A673 (cell line): ENCODE measurements around the gene PDE9A. TPM values are rescaled to one million over a fixed set of nuclear protein-coding genes. Genes with fewer than 3 reads are reported as not detected.

Experiments
- BruUV-seq: library from RNA; stranded (reverse); fragments of 400-500 nt; replicated peaks from 2 replicates; lab custom pipeline; 2021; lab: Mats Ljungman, UMichigan
- CTCF ChIA-PET: fragments of 300-600 bp; sonication (Branson Sonifier 250); formaldehyde crosslinking; loops from one replicate; lab custom pipeline; 2022; ENCODE audit warnings: antibody characterized with exemption; lab: Charles Lee
- POLR2A ChIA-PET: fragments of 300-600 bp; sonication (Branson Sonifier 250); formaldehyde crosslinking; loops from one replicate; lab custom pipeline; 2022; ENCODE audit warnings: antibody characterized with exemption; ENCODE audit not compliant: low non-redundant PET; lab: Charles Lee
- DNase-seq: peaks from one replicate; pipeline ENCODE4 v3.0.0-alpha.2; 2015; ENCODE audit warnings: low spot score
- H3K27ac ChIP-seq: fragments of 200-600 bp; sonication (generic); 2 replicates; pipeline ENCODE4 v1.5.1; 2016; ENCODE audit warnings: mixed run types, low read depth, mild to moderate bottlenecking, mixed read lengths, antibody characterized with exemption, low read length; ENCODE audit not compliant: poor library complexity, severe bottlenecking
- H3K27me3 ChIP-seq: fragments of 200-600 bp; sonication (generic); replicated peaks from 2 replicates; pipeline ENCODE4 v1.6.1; 2017; ENCODE audit warnings: mixed run types, low read depth, mild to moderate bottlenecking, mixed read lengths, antibody characterized with exemption, low read length; ENCODE audit not compliant: insufficient read depth, poor library complexity
- H3K36me3 ChIP-seq: fragments of 200-600 bp; sonication (generic); 2 replicates; pipeline ENCODE4 v1.6.1; 2016; ENCODE audit warnings: mixed run types, mild to moderate bottlenecking, mixed read lengths, antibody characterized with exemption, low read length; ENCODE audit not compliant: insufficient read depth, poor library complexity, severe bottlenecking
- H3K4me1 ChIP-seq: fragments of 200-600 bp; sonication (generic); 2 replicates; pipeline ENCODE4 v1.6.1; 2017; ENCODE audit warnings: mixed run types, mild to moderate bottlenecking, mixed read lengths, antibody characterized with exemption, low read length; ENCODE audit not compliant: insufficient read depth, poor library complexity, severe bottlenecking
- H3K4me3 ChIP-seq: fragments of 200-600 bp; sonication (generic); 2 replicates; pipeline ENCODE4 v1.5.1; 2016; ENCODE audit warnings: low read depth, mixed run types, mild to moderate bottlenecking, mixed read lengths, low read length; ENCODE audit not compliant: poor library complexity, severe bottlenecking
- H3K9me3 ChIP-seq: fragments of 200-600 bp; sonication (generic); 2 replicates; pipeline ENCODE4 v1.6.1; 2016; ENCODE audit warnings: mixed run types, low read depth, mild to moderate bottlenecking, mixed read lengths, antibody characterized with exemption, low read length; ENCODE audit not compliant: poor library complexity, severe bottlenecking
- CTCF ChIP-seq: fragments of 300-800, 200-600 bp; sonication (generic); conservative IDR thresholded peaks from 2 replicates; pipeline ENCODE4 v1.5.1; 2017; ENCODE audit warnings: low read depth, mild to moderate bottlenecking, antibody characterized with exemption, low read length, moderate library complexity, mixed read lengths
- EZH2 ChIP-seq: fragments of 200-600 bp; sonication (generic); IDR thresholded peaks from 2 replicates; pipeline ENCODE4 v1.6.1; 2017; ENCODE audit warnings: borderline replicate concordance, low read depth, mild to moderate bottlenecking, mixed read lengths, antibody characterized with exemption, low read length; ENCODE audit not compliant: poor library complexity, severe bottlenecking
- intact Hi-C: fragments of 100-400 bp; cut with micrococcal nuclease; formaldehyde crosslinking; loops from one replicate; pipeline ENCODE4 v1.10.0; 2022; ENCODE audit not compliant: unreplicated experiment
- total RNA-seq: library from RNA; stranded (reverse); gene quantifications from 2 replicates; pipeline ENCODE4 v1.2.3, GENCODE V29; 2021

PDE9A gene
- total RNA-seq, 1 experiment from 2014 or later = 14.3 TPM

GRCh38 chr21:42612390-42612789, 41.0 kb upstream of the PDE9A start:
- TF ChIP-seq CTCF (no peak), EZH2 (no peak)
- DNase-seq = no peak
- no peaks in the 10 kb centered on the region for H3K4me1 ChIP-seq
- H3K9me3 ChIP-seq = no peaks in the 10 kb centered on the region
- POLR2A ChIA-PET = no interaction called here
- H3K27ac ChIP-seq = no peak overlapping the region
- BruUV-seq = no TSS peak
- intact Hi-C loops = no loop called here
- no peaks in the 10 kb centered on the region for H3K36me3 ChIP-seq
- no peak overlapping the region for H3K4me3 ChIP-seq
- CTCF ChIA-PET = no interaction called here
- no peaks in the 10 kb centered on the region for H3K27me3 ChIP-seq

- CTCF ChIA-PET = no interaction called here
- Histone ChIP-seq H3K4me1 (no peaks in the 10 kb centered on the region), H3K4me3 (no peak overlapping the region), H3K36me3 (no peaks in the 10 kb centered on the region), H3K9me3 (no peaks in the 10 kb centered on the region), H3K27me3 (no peaks in the 10 kb centered on the region), H3K27ac (no peak overlapping the region)
- no peak for DNase-seq
- POLR2A ChIA-PET = no interaction called here
- no TSS peak for BruUV-seq
- intact Hi-C loops = no loop called here
- no peak for TF ChIP-seq EZH2
- TF ChIP-seq CTCF = no peak
These were observed 39.7 kb upstream of the PDE9A start for GRCh38 chr21:42613756-42614155.

- Histone ChIP-seq H3K4me1 (no peaks in the 10 kb centered on the region), H3K36me3 (no peaks in the 10 kb centered on the region), H3K9me3 (no peaks in the 10 kb centered on the region), H3K4me3 (no peak overlapping the region), H3K27me3 (no peaks in the 10 kb centered on the region), H3K27ac (no peak overlapping the region)
- TF ChIP-seq CTCF (no peak), EZH2 (no peak)
- intact Hi-C loops = no loop called here
- BruUV-seq = no TSS peak
- DNase-seq = no peak
- CTCF ChIA-PET = no interaction called here
- POLR2A ChIA-PET = no interaction called here
These were observed 39.0 kb upstream of the PDE9A start for GRCh38 chr21:42614396-42614795.
